ENCODE measurements around the gene CGB8. TPM values are rescaled to one million over a fixed set of nuclear protein-coding genes. Genes with fewer than 3 reads are reported as not detected.
"Not testable (repeated sequence)": the region's sequence is repeated elsewhere in the genome, so short reads cannot be mapped to it uniquely, and the experiment has no call there.

The CGB8 gene
- total RNA-seq, 1 donor from 2014 or later, result 9.4 TPM

- H3K27ac ChIP-seq (ENCODE audit: low read depth, low read length); H3K4me1 ChIP-seq (ENCODE audit: insufficient read depth, low read length); H4K20me1 ChIP-seq (ENCODE audit: insufficient read depth, low read length); FAIRE-seq; H3K4me1 Mint-ChIP-seq (ENCODE audit: low read depth, unreplicated experiment); H3K36me3 ChIP-seq (ENCODE audit: insufficient read depth, low read length); H2AFZ ChIP-seq (ENCODE audit: low read depth, low read length); H3K9ac ChIP-seq (ENCODE audit: low read length); H3K4me3 Mint-ChIP-seq (ENCODE audit: unreplicated experiment); H3K27me3 ChIP-seq (ENCODE audit: insufficient read depth, low read length); H3K4me3 ChIP-seq (ENCODE audit: insufficient read depth, low read depth, low read length); H3K9me3 ChIP-seq (ENCODE audit: insufficient read depth, low read depth, low read length); H3K27ac Mint-ChIP-seq (ENCODE audit: unreplicated experiment); H3K4me2 ChIP-seq (ENCODE audit: low read length); H3K79me2 ChIP-seq (ENCODE audit: insufficient read depth, low read length): not testable (repeated sequence)
- peaks cover 15% of the 10 kb centered on the region for H3K27me3 Mint-ChIP-seq (ENCODE audit: low read depth, unreplicated experiment)
- peak; percentile 41 for TF ChIP-seq CTCF (IDR thresholded peaks at IDR 0.05; ENCODE audit: insufficient read depth, low read depth, low read length)
- DNase-seq (ENCODE audit: low read depth), result peak; percentile 46
- peaks cover 17% of the 10 kb centered on the region for H3K9me3 Mint-ChIP-seq (ENCODE audit: unreplicated experiment)
- H3K36me3 Mint-ChIP-seq (ENCODE audit: low read depth, unreplicated experiment), result peaks cover 17% of the 10 kb centered on the region
Measured at GRCh38 chr19:49074869-49075268, 26.0 kb upstream of the CGB8 start.

GRCh38 chr19:49073514-49074378, 24.8 kb upstream of the CGB8 start:
- Histone ChIP-seq H4K20me1 (ENCODE audit: insufficient read depth, low read length) (no peaks in the 10 kb centered on the region), H3K9ac (ENCODE audit: low read length) (no peak overlapping the region), H3K36me3 (ENCODE audit: insufficient read depth, low read length) (no peaks in the 10 kb centered on the region), H2AFZ (ENCODE audit: low read depth, low read length) (no peak overlapping the region), H3K9me3 (ENCODE audit: insufficient read depth, low read depth, low read length) (peaks cover 8% of the 10 kb centered on the region), H3K4me1 (ENCODE audit: insufficient read depth, low read length) (peaks cover 8% of the 10 kb centered on the region), H3K4me2 (ENCODE audit: low read length) (no peak overlapping the region), H3K27ac (ENCODE audit: low read depth, low read length) (no peak overlapping the region), H3K27me3 (ENCODE audit: insufficient read depth, low read length) (peaks cover 2% of the 10 kb centered on the region), H3K79me2 (ENCODE audit: insufficient read depth, low read length) (no peaks in the 10 kb centered on the region), H3K4me3 (ENCODE audit: insufficient read depth, low read depth, low read length) (no peak overlapping the region)
- Mint-ChIP-seq H3K27me3 (ENCODE audit: low read depth, unreplicated experiment) (peaks cover 15% of the 10 kb centered on the region), H3K4me3 (ENCODE audit: unreplicated experiment) (no peak overlapping the region), H3K36me3 (ENCODE audit: low read depth, unreplicated experiment) (peaks cover 25% of the 10 kb centered on the region), H3K4me1 (ENCODE audit: low read depth, unreplicated experiment) (no peaks in the 10 kb centered on the region), H3K9me3 (ENCODE audit: unreplicated experiment) (peaks cover 24% of the 10 kb centered on the region), H3K27ac (ENCODE audit: unreplicated experiment) (no peak overlapping the region)
- peak; percentile 22 for TF ChIP-seq CTCF (IDR thresholded peaks at IDR 0.05; ENCODE audit: insufficient read depth, low read depth, low read length)
- TF ChIP-seq EZH2 (IDR thresholded peaks at IDR 0.05; ENCODE audit: insufficient read depth, low read length), result no peak
- DNase-seq (ENCODE audit: low read depth) (no peak), FAIRE-seq (no peak)
